ENCODE data around the gene BCORL1. TPM values are rescaled to one million over a fixed set of nuclear protein-coding genes. Genes with fewer than 3 reads are reported as not detected.

BCORL1 gene
- total RNA-seq, 1 donor from 2014 or later = 15.0 TPM

DNA sequence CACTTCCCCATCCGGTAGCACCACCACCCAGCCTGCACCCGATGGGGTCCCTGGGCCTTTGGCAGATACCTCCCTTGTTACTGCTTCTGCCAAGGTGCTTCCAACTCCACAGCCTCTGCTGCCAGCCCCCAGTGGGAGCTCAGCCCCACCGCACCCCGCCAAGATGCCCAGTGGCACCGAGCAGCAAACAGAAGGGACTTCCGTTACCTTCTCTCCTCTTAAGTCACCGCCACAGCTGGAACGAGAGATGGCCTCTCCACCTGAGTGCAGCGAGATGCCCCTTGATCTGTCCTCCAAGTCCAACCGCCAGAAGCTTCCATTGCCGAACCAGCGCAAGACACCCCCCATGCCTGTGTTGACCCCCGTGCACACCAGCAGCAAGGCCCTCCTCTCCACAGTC is 31.9 kb downstream of the BCORL1 start:
- no peaks in the 10 kb centered on the region for H3K4me1 ChIP-seq
- intact Hi-C loops (cut with DNase I) = no loop called here
- DNase-seq = no peak
- no peak for ATAC-seq
- H3K4me3 ChIP-seq = no peak overlapping the region
- no peak overlapping the region for H3K27ac ChIP-seq
- H3K9me3 ChIP-seq = no peaks in the 10 kb centered on the region
- no peaks in the 10 kb centered on the region for H3K36me3 ChIP-seq
- no peaks in the 10 kb centered on the region for H3K27me3 ChIP-seq
- TF ChIP-seq, protein P1, sequence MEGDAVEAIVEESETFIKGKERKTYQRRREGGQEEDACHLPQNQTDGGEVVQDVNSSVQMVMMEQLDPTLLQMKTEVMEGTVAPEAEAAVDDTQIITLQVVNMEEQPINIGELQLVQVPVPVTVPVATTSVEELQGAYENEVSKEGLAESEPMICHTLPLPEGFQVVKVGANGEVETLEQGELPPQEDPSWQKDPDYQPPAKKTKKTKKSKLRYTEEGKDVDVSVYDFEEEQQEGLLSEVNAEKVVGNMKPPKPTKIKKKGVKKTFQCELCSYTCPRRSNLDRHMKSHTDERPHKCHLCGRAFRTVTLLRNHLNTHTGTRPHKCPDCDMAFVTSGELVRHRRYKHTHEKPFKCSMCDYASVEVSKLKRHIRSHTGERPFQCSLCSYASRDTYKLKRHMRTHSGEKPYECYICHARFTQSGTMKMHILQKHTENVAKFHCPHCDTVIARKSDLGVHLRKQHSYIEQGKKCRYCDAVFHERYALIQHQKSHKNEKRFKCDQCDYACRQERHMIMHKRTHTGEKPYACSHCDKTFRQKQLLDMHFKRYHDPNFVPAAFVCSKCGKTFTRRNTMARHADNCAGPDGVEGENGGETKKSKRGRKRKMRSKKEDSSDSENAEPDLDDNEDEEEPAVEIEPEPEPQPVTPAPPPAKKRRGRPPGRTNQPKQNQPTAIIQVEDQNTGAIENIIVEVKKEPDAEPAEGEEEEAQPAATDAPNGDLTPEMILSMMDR (IDR thresholded peaks at IDR 0.05) = no peak

DNA sequence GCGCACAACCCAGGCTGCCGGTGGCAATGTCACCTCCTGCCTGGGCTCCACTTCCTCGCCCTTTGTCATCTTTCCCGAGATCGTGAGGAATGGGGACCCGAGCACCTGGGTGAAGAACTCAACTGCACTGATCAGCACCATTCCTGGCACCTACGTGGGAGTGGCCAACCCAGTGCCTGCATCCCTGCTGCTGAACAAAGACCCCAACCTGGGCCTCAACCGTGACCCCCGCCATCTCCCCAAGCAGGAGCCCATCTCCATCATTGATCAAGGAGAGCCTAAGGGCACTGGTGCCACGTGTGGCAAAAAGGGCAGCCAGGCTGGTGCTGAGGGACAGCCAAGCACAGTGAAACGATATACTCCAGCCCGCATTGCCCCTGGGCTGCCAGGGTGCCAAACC is 32.3 kb downstream of the BCORL1 start:
- Histone ChIP-seq H3K4me3 (no peak overlapping the region), H3K36me3 (no peaks in the 10 kb centered on the region), H3K4me1 (no peaks in the 10 kb centered on the region), H3K27me3 (no peaks in the 10 kb centered on the region), H3K9me3 (no peaks in the 10 kb centered on the region), H3K27ac (no peak overlapping the region)
- DNase-seq (no peak), ATAC-seq (no peak)
- TF ChIP-seq, protein P1 (IDR thresholded peaks at IDR 0.05) = no peak
- intact Hi-C loops (cut with DNase I) = no loop called here

DNA sequence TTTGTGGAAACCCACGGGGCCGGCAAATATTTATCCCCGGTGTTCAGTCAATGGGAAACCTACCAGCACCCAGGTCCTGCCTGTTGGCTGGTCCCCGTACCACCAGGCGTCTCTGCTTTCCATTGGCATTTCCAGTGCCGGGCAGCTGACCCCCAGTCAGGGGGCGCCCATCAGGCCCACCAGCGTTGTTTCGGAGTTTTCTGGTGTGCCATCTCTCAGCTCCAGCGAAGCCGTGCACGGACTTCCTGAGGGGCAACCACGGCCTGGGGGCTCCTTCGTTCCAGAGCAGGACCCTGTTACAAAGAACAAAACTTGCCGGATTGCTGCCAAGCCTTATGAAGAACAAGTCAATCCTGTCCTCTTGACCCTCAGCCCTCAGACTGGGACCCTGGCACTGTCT is 32.7 kb downstream of the BCORL1 start:
- H3K9me3 ChIP-seq = no peaks in the 10 kb centered on the region
- no peak overlapping the region for H3K27ac ChIP-seq
- H3K4me1 ChIP-seq = no peaks in the 10 kb centered on the region
- no peak for DNase-seq
- no peak overlapping the region for H3K4me3 ChIP-seq
- H3K36me3 ChIP-seq = no peaks in the 10 kb centered on the region
- ATAC-seq = no peak
- TF ChIP-seq, protein P1 (IDR thresholded peaks at IDR 0.05) = no peak
- intact Hi-C loops (cut with DNase I) = no loop called here
- no peaks in the 10 kb centered on the region for H3K27me3 ChIP-seq

DNA sequence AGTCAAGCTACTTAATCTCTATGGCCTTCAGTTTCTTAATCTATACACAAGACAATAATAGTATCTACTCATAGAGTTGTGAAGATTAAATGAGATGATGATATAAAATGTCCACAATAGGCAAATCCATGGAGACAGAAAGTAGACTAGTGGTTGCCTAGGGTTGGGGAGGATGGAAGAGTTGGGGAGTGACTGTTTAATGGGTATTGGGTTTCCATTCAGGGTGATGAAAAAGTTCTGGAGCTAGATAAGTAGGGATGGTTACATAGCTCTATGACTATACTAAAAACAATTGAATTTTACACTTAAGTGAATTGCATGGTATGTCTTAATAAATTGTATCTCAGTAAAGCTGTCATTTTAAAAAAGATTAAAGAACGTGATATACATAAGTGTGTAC is 35.7 kb downstream of the BCORL1 start:
- H3K9me3 ChIP-seq = no peaks in the 10 kb centered on the region
- intact Hi-C loops (cut with DNase I) = no loop called here
- DNase-seq = no peak
- H3K27ac ChIP-seq = no peak overlapping the region
- H3K4me3 ChIP-seq = no peak overlapping the region
- H3K4me1 ChIP-seq = no peaks in the 10 kb centered on the region
- ATAC-seq = no peak
- TF ChIP-seq, protein P1 (IDR thresholded peaks at IDR 0.05) = no peak
- H3K27me3 ChIP-seq = no peaks in the 10 kb centered on the region
- H3K36me3 ChIP-seq = peaks cover 9% of the 10 kb centered on the region

DNA sequence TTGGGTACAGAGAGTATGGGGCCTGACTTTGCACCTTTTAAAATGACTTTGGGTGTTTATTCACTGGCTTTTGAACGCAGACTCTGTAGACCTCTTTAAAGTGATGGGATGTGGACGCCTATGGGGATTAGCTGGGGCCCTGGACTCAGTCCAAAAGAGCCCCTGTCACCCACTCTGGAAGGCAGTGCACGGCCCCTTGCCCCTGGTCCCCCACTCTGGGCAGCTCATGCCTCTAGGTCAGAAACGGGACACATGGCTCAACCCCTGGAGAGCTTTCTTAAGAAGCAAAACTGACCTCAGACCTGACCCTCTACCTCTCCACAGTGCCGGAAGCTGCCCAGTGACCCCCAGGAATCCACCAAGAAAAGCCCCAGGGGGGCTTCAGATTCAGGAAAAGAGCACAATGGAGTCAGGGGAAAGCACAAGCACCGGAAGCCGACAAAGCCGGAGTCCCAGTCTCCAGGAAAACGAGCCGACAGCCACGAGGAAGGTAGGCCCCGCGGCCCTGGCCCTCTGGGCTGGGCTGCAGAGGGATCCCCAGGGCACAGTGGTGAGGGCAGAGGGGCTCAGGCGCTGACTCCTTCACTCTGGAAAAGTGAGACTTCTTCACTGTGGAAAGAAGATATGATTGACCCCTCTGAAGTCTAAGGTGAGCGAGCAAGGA is 38.4 kb downstream of the BCORL1 start:
- no peak for DNase-seq
- TF ChIP-seq, protein P1 (IDR thresholded peaks at IDR 0.05) = no peak
- H3K4me3 ChIP-seq = no peak overlapping the region
- no peaks in the 10 kb centered on the region for H3K4me1 ChIP-seq
- H3K27me3 ChIP-seq = no peaks in the 10 kb centered on the region
- no peak overlapping the region for H3K27ac ChIP-seq
- no peaks in the 10 kb centered on the region for H3K9me3 ChIP-seq
- H3K36me3 ChIP-seq = peaks cover 14% of the 10 kb centered on the region
- intact Hi-C loops (cut with DNase I) = loop anchor here (10.0 kb wide), 1 partner anchor 96 kb away; no protein-coding TSS in a partner anchor
- no peak for ATAC-seq

Data from upper lobe of right lung (tissue), 1 donor.